CD14-positive monocyte (primary cell): ENCODE data around the gene EPHA8. TPM values are rescaled to one million over a fixed set of nuclear protein-coding genes. Genes with fewer than 3 reads are reported as not detected.

Source experiments
- DNase-seq, 3 donors: peaks; one replicate each; pipeline ENCODE4 v3.0.0-alpha.2; 2011 to 2022
- H2AFZ ChIP-seq: 2 replicates; pipeline ENCODE4 v1.6.0; 2012; ENCODE audit warnings: mild to moderate bottlenecking, low read depth, low read length, inconsistent platforms; ENCODE audit not compliant: insufficient read depth, poor library complexity, severe bottlenecking
- H3K27ac ChIP-seq, 2 donors: 1 replicate in 1 of 2; 2 replicates in 1 of 2; pipeline ENCODE4 v1.5.1; 2012 to 2013; ENCODE audit warnings: low read length in 2 of 2, control low read depth in 1 of 2, inconsistent platforms in 1 of 2, low read depth in 1 of 2, mild to moderate bottlenecking in 1 of 2
- H3K27me3 ChIP-seq, 2 donors: one replicate each; pipeline versions ENCODE4 v1.6.0 to v1.6.1; 2011 to 2013; ENCODE audit warnings: low read length in 2 of 2; ENCODE audit not compliant: control insufficient read depth in 2 of 2, insufficient read depth in 2 of 2
- H3K36me3 ChIP-seq, 2 donors: replicated peaks in 1 of 2; 1 replicate in 1 of 2; 2 replicates in 1 of 2; pipeline versions ENCODE4 v1.5.1 to v1.6.1; 2012 to 2013; ENCODE audit warnings: low read length in 2 of 2, control low read depth in 1 of 2, inconsistent platforms in 1 of 2, mild to moderate bottlenecking in 1 of 2; ENCODE audit not compliant: insufficient read depth in 2 of 2, control insufficient read depth in 1 of 2
- H3K4me1 ChIP-seq, 2 donors: 1 replicate in 1 of 2; 2 replicates in 1 of 2; pipeline versions ENCODE4 v1.5.1 to v1.6.1; 2012 to 2013; ENCODE audit warnings: low read length in 2 of 2, control low read depth in 1 of 2, inconsistent platforms in 1 of 2, mild to moderate bottlenecking in 1 of 2, moderate library complexity in 1 of 2; ENCODE audit not compliant: insufficient read depth in 2 of 2, control insufficient read depth in 1 of 2
- H3K4me2 ChIP-seq: replicated peaks from 2 replicates; pipeline ENCODE3; 2012; ENCODE audit warnings: low read length, moderate library complexity, mild to moderate bottlenecking; ENCODE audit not compliant: poor library complexity, severe bottlenecking; ENCODE audit errors: extremely low read depth
- H3K4me3 ChIP-seq, 3 experiments: fragments of 200-600 bp in 1 of 3; sonication (generic) in 1 of 3; replicated peaks in 1 of 3; 1 replicate in 2 of 3; 2 replicates in 1 of 3; pipeline ENCODE4 v1.5.1; 2011 to 2013; ENCODE audit warnings: low read length in 3 of 3, mild to moderate bottlenecking in 3 of 3, control low read depth in 2 of 3, low read depth in 2 of 3, inconsistent platforms in 1 of 3, moderate library complexity in 1 of 3
- H3K79me2 ChIP-seq: 2 replicates; pipeline ENCODE4 v1.6.0; 2012; ENCODE audit warnings: mild to moderate bottlenecking, control low read depth, inconsistent platforms, low read length, moderate library complexity; ENCODE audit not compliant: insufficient read depth
- H3K9ac ChIP-seq: 2 replicates; pipeline ENCODE4 v1.6.0; 2017; ENCODE audit warnings: low read length, mild to moderate bottlenecking; ENCODE audit not compliant: insufficient read depth, poor library complexity, severe bottlenecking
- H3K9me3 ChIP-seq, 2 donors: replicated peaks in 1 of 2; 1 replicate in 1 of 2; 2 replicates in 1 of 2; pipeline versions ENCODE4 v1.5.1 to v1.6.1; 2012 to 2013; ENCODE audit warnings: low read length in 2 of 2, control low read depth in 1 of 2; ENCODE audit not compliant: control insufficient read depth in 1 of 2, insufficient read depth in 1 of 2
- H4K20me1 ChIP-seq: 2 replicates; pipeline ENCODE4 v1.6.0; 2012; ENCODE audit warnings: mild to moderate bottlenecking, low read length, control low read depth, moderate library complexity; ENCODE audit not compliant: insufficient read depth
- H3K27ac Mint-ChIP-seq, 7 donors: one replicate each; pipeline ENCODE4 v1.8.0; 2020; ENCODE audit warnings: mild to moderate bottlenecking in 7 of 7, mixed read lengths in 7 of 7, moderate library complexity in 6 of 7, inconsistent platforms in 2 of 7
- H3K27me3 Mint-ChIP-seq, 3 donors: one replicate each; pipeline ENCODE4 v1.8.0; 2021 to 2022; ENCODE audit warnings: low read depth in 3 of 3, mild to moderate bottlenecking in 3 of 3, mixed read lengths in 3 of 3, moderate library complexity in 3 of 3, inconsistent platforms in 1 of 3
- H3K36me3 Mint-ChIP-seq, 2 donors: one replicate each; pipeline ENCODE4 v1.8.0; 2020; ENCODE audit warnings: mixed read lengths in 2 of 2, inconsistent platforms in 1 of 2, mild to moderate bottlenecking in 1 of 2
- H3K4me1 Mint-ChIP-seq: one replicate; pipeline ENCODE4 v1.8.0; 2020; ENCODE audit warnings: mild to moderate bottlenecking, mixed read lengths
- H3K4me3 Mint-ChIP-seq, 2 donors: one replicate each; pipeline ENCODE4 v1.8.0; 2020; ENCODE audit warnings: mild to moderate bottlenecking in 2 of 2, mixed read lengths in 2 of 2, moderate library complexity in 1 of 2
- H3K9me3 Mint-ChIP-seq, 7 donors: one replicate each; pipeline ENCODE4 v1.8.0; 2020 to 2022; ENCODE audit warnings: mixed read lengths in 7 of 7, mild to moderate bottlenecking in 6 of 7, moderate library complexity in 6 of 7, inconsistent platforms in 2 of 7
- WGBS: methylation state at CpG from one replicate; pipeline ENCODE4 v1.1.5; 2013; ENCODE audit warnings: missing lambda C conversion rate; ENCODE audit not compliant: insufficient coverage; 5-methylcytosine and 5-hydroxymethylcytosine counted together
- intact Hi-C, 2 donors: fragments of 100-400 bp; cut with micrococcal nuclease; formaldehyde crosslinking; loops; one replicate each; pipeline versions ENCODE4 v1.15.0 to v1.15.1; 2023
- polyA plus RNA-seq, 3 donors: library from polyadenylated mRNA; depleted of rRNA in 1 of 3; unstranded in 2 of 3; stranded (reverse) in 1 of 3; fragments of 300-500 nt in 2 of 3; fragments of >200 nt in 1 of 3; fragmentation: Illumina TruSeq in 2 of 3; gene quantifications; 1 replicate in 2 of 3; 2 replicates in 1 of 3; pipeline ENCODE4 v1.2.3, GENCODE V29; 2012 to 2021
- TF ChIP-seq, protein P1 (sequence below): fragments of 200-600 bp; IDR thresholded peaks from one replicate; pipeline ENCODE4 v1.8.0; 2022; ENCODE audit warnings: antibody characterized with exemption, mild to moderate bottlenecking

Gene EPHA8
- polyA plus RNA-seq, 3 donors, result 0.04 TPM; not detected in 2

- intact Hi-C loops, result no loop called here
- Histone ChIP-seq H3K4me2 (no peak overlapping the region), H3K27ac (no peak overlapping the region), H3K4me1 (no peaks in the 10 kb centered on the region), H3K27me3 (peaks cover 0 to 8% of the 10 kb centered on the region in 2 donors), H2AFZ (no peak overlapping the region), H3K9ac (no peak overlapping the region), H3K9me3 (no peaks in the 10 kb centered on the region), H3K79me2 (no peaks in the 10 kb centered on the region), H4K20me1 (no peaks in the 10 kb centered on the region), H3K36me3 (no peaks in the 10 kb centered on the region), H3K4me3 (no peak overlapping the region)
- 91% methylated on average over 9 of the region's 9 CpGs for whole genome bisulfite sequencing
- TF ChIP-seq, protein P1, sequence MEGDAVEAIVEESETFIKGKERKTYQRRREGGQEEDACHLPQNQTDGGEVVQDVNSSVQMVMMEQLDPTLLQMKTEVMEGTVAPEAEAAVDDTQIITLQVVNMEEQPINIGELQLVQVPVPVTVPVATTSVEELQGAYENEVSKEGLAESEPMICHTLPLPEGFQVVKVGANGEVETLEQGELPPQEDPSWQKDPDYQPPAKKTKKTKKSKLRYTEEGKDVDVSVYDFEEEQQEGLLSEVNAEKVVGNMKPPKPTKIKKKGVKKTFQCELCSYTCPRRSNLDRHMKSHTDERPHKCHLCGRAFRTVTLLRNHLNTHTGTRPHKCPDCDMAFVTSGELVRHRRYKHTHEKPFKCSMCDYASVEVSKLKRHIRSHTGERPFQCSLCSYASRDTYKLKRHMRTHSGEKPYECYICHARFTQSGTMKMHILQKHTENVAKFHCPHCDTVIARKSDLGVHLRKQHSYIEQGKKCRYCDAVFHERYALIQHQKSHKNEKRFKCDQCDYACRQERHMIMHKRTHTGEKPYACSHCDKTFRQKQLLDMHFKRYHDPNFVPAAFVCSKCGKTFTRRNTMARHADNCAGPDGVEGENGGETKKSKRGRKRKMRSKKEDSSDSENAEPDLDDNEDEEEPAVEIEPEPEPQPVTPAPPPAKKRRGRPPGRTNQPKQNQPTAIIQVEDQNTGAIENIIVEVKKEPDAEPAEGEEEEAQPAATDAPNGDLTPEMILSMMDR, result no peak
- H3K36me3 Mint-ChIP-seq, result no peaks in the 10 kb centered on the region
- H3K4me1 Mint-ChIP-seq, result no peaks in the 10 kb centered on the region
- peak overlapping the region in 1 of 7 donors; percentile 50 for H3K27ac Mint-ChIP-seq
- H3K4me3 Mint-ChIP-seq, result no peak overlapping the region
- no peak for DNase-seq
- peaks cover 0 to 3% (median 0%) of the 10 kb centered on the region in 7 donors for H3K9me3 Mint-ChIP-seq
- peaks cover 15 to 29% (median 15%) of the 10 kb centered on the region in 3 donors for H3K27me3 Mint-ChIP-seq
Measured at GRCh38 chr1:22592051-22592450, 28.8 kb downstream of the EPHA8 start.

GRCh38 chr1:22592919-22593790, 29.9 kb downstream of the EPHA8 start:
- TF ChIP-seq, protein P1, result no peak
- Histone ChIP-seq H3K27ac (no peak overlapping the region), H3K9ac (no peak overlapping the region), H4K20me1 (no peaks in the 10 kb centered on the region), H3K27me3 (peaks cover 0 to 8% of the 10 kb centered on the region in 2 donors), H3K9me3 (no peaks in the 10 kb centered on the region), H3K4me2 (no peak overlapping the region), H3K4me3 (no peak overlapping the region), H3K79me2 (no peaks in the 10 kb centered on the region), H3K36me3 (no peaks in the 10 kb centered on the region), H2AFZ (no peak overlapping the region), H3K4me1 (no peaks in the 10 kb centered on the region)
- no peaks in the 10 kb centered on the region for H3K36me3 Mint-ChIP-seq
- peaks cover 15 to 29% (median 15%) of the 10 kb centered on the region in 3 donors for H3K27me3 Mint-ChIP-seq
- no peaks in the 10 kb centered on the region for H3K4me1 Mint-ChIP-seq
- DNase-seq, result no peak
- intact Hi-C loops, result no loop called here
- WGBS, result 51% methylated on average over 33 of the region's 38 CpGs
- no peak overlapping the region for H3K27ac Mint-ChIP-seq
- peaks cover 0 to 3% (median 0%) of the 10 kb centered on the region in 7 donors for H3K9me3 Mint-ChIP-seq
- H3K4me3 Mint-ChIP-seq, result no peak overlapping the region
